CD4-positive, alpha-beta memory T cell (primary cell): ENCODE measurements around the gene PLSCR1. TPM values are rescaled to one million over a fixed set of nuclear protein-coding genes. Genes with fewer than 3 reads are reported as not detected.

ENCODE experiments used
- CTCF ChIA-PET: fragments of 350-600 bp; sonication (Branson Sonifier 250); formaldehyde crosslinking; loops from one replicate; lab custom pipeline; 2021; ENCODE audit warnings: inconsistent platforms; ENCODE audit not compliant: partially characterized antibody; lab: Charles Lee
- POLR2A ChIA-PET: fragments of 350-600 bp; sonication (Branson Sonifier 250); formaldehyde crosslinking; loops from one replicate; lab custom pipeline; 2021; ENCODE audit not compliant: partially characterized antibody; lab: Charles Lee
- DNase-seq, 5 donors: peaks; one replicate each; pipeline versions ENCODE4 v3.0.0 to v3.0.0-alpha.2; 2020 to 2022; ENCODE audit warnings: mixed read lengths in 1 of 5
- H3K27ac ChIP-seq: one replicate; pipeline ENCODE4 v1.7.0; 2013; ENCODE audit warnings: low read depth, low read length
- H3K27me3 ChIP-seq: 2 replicates; pipeline ENCODE4 v1.7.0; 2013; ENCODE audit warnings: mild to moderate bottlenecking, low read length, moderate library complexity; ENCODE audit not compliant: insufficient read depth
- H3K36me3 ChIP-seq: 2 replicates; pipeline ENCODE4 v1.7.0; 2013; ENCODE audit warnings: mild to moderate bottlenecking, low read length, moderate library complexity; ENCODE audit not compliant: insufficient read depth
- H3K4me1 ChIP-seq: 2 replicates; pipeline ENCODE4 v1.7.0; 2013; ENCODE audit warnings: mild to moderate bottlenecking, low read length, moderate library complexity; ENCODE audit not compliant: insufficient read depth
- H3K4me3 ChIP-seq, 2 donors: one replicate each; pipeline ENCODE4 v1.7.0; 2013; ENCODE audit warnings: low read length in 2 of 2, mild to moderate bottlenecking in 1 of 2
- H3K9me3 ChIP-seq, 2 donors: one replicate each; pipeline ENCODE4 v1.7.0; 2013; ENCODE audit warnings: low read length in 2 of 2, control low read depth in 1 of 2; ENCODE audit not compliant: control insufficient read depth in 1 of 2
- H3K27ac Mint-ChIP-seq, 7 donors: one replicate each; pipeline ENCODE4 v1.8.0; 2020 to 2021; ENCODE audit warnings: mixed read lengths in 7 of 7, mild to moderate bottlenecking in 6 of 7, inconsistent platforms in 3 of 7, moderate library complexity in 3 of 7
- H3K27me3 Mint-ChIP-seq, 2 donors: one replicate each; pipeline ENCODE4 v1.8.0; 2020 to 2021; ENCODE audit warnings: mixed read lengths in 2 of 2
- H3K36me3 Mint-ChIP-seq, 2 donors: one replicate each; pipeline ENCODE4 v1.8.0; 2020 to 2021; ENCODE audit warnings: mixed read lengths in 2 of 2, inconsistent platforms in 1 of 2, mild to moderate bottlenecking in 1 of 2
- H3K4me1 Mint-ChIP-seq, 4 donors: one replicate each; pipeline ENCODE4 v1.8.0; 2020 to 2021; ENCODE audit warnings: mixed read lengths in 4 of 4, mild to moderate bottlenecking in 1 of 4
- H3K4me3 Mint-ChIP-seq, 8 donors: one replicate each; pipeline ENCODE4 v1.8.0; 2020 to 2021; ENCODE audit warnings: mixed read lengths in 8 of 8, mild to moderate bottlenecking in 7 of 8, moderate library complexity in 6 of 8, inconsistent platforms in 3 of 8
- H3K9me3 Mint-ChIP-seq, 8 donors: one replicate each; pipeline ENCODE4 v1.8.0; 2020 to 2021; ENCODE audit warnings: mixed read lengths in 8 of 8, mild to moderate bottlenecking in 5 of 8, inconsistent platforms in 3 of 8, moderate library complexity in 1 of 8
- intact Hi-C: fragments of 100-400 bp; cut with micrococcal nuclease; formaldehyde crosslinking; loops from one replicate; pipeline ENCODE4 v1.15.1; 2023
- polyA plus RNA-seq, 2 donors: library from polyadenylated mRNA; unstranded; fragments of 300-500 nt; fragmentation: Illumina TruSeq; gene quantifications; one replicate each; pipeline ENCODE4 v1.2.3, GENCODE V29; 2021
- total RNA-seq, 2 experiments: library from RNA; stranded (reverse); gene quantifications; one replicate each; pipeline ENCODE4 v1.2.3, GENCODE V29; 2021

Gene PLSCR1
- total and polyA plus RNA-seq, 4 experiments from 2014 or later: 24.9 to 34.2 (median 24.9) TPM

GRCh38 chr3:146519810-146520209 is 24.6 kb downstream of the PLSCR1 start:
- Mint-ChIP-seq H3K9me3 (no peaks in the 10 kb centered on the region), H3K27ac (no peak overlapping the region), H3K4me3 (no peak overlapping the region), H3K27me3 (no peaks in the 10 kb centered on the region), H3K36me3 (peaks cover 25 to 40% of the 10 kb centered on the region in 2 donors), H3K4me1 (no peaks in the 10 kb centered on the region)
- Histone ChIP-seq H3K9me3 (no peaks in the 10 kb centered on the region), H3K27me3 (no peaks in the 10 kb centered on the region), H3K4me1 (no peaks in the 10 kb centered on the region), H3K4me3 (no peak overlapping the region), H3K36me3 (no peaks in the 10 kb centered on the region), H3K27ac (no peak overlapping the region)
- DNase-seq: no peak
- ChIA-PET POLR2A (no interaction called here), CTCF (no interaction called here)
- intact Hi-C loops: no loop called here

GRCh38 chr3:146517684-146518435 is 26.5 kb downstream of the PLSCR1 start:
- no peaks in the 10 kb centered on the region for H3K27me3 ChIP-seq
- intact Hi-C loops: no loop called here
- H3K27me3 Mint-ChIP-seq: no peaks in the 10 kb centered on the region
- no peak overlapping the region for H3K27ac Mint-ChIP-seq
- ChIA-PET POLR2A (no interaction called here), CTCF (no interaction called here)
- no peaks in the 10 kb centered on the region for H3K9me3 Mint-ChIP-seq
- H3K4me3 Mint-ChIP-seq: no peak overlapping the region
- no peaks in the 10 kb centered on the region for H3K36me3 ChIP-seq
- peaks cover 20 to 47% of the 10 kb centered on the region in 2 donors for H3K36me3 Mint-ChIP-seq
- peaks cover 0 to 14% (median 8%) of the 10 kb centered on the region in 4 donors for H3K4me1 Mint-ChIP-seq
- no peak overlapping the region for H3K27ac ChIP-seq
- H3K9me3 ChIP-seq: no peaks in the 10 kb centered on the region
- no peaks in the 10 kb centered on the region for H3K4me1 ChIP-seq
- H3K4me3 ChIP-seq: no peak overlapping the region
- DNase-seq: no peak

- H3K36me3 Mint-ChIP-seq: peaks cover 9 to 36% of the 10 kb centered on the region in 2 donors
- CTCF ChIA-PET: no interaction called here
- H3K4me1 Mint-ChIP-seq: peaks cover 0 to 14% (median 10%) of the 10 kb centered on the region in 4 donors
- DNase-seq: no peak
- no peaks in the 10 kb centered on the region for H3K4me1 ChIP-seq
- no peaks in the 10 kb centered on the region for H3K9me3 ChIP-seq
- H3K27me3 Mint-ChIP-seq: no peaks in the 10 kb centered on the region
- intact Hi-C loops: no loop called here
- no peak overlapping the region for H3K4me3 ChIP-seq
- H3K9me3 Mint-ChIP-seq: no peaks in the 10 kb centered on the region
- H3K4me3 Mint-ChIP-seq: no peak overlapping the region
- no peaks in the 10 kb centered on the region for H3K27me3 ChIP-seq
- no peaks in the 10 kb centered on the region for H3K36me3 ChIP-seq
- H3K27ac ChIP-seq: no peak overlapping the region
- H3K27ac Mint-ChIP-seq: peak overlapping the region in 3 of 7 donors; percentile 33 to 59 (median 40)
- POLR2A ChIA-PET: no interaction called here
Measured at GRCh38 chr3:146513386-146514051, 30.9 kb downstream of the PLSCR1 start.

- Mint-ChIP-seq H3K9me3 (peaks cover 0 to 1% (median 0%) of the 10 kb centered on the region in 8 donors), H3K27me3 (no peaks in the 10 kb centered on the region), H3K4me1 (peaks cover 0 to 14% (median 10%) of the 10 kb centered on the region in 4 donors), H3K4me3 (no peak overlapping the region), H3K36me3 (peaks cover 8 to 40% of the 10 kb centered on the region in 2 donors), H3K27ac (no peak overlapping the region)
- Histone ChIP-seq H3K4me1 (no peaks in the 10 kb centered on the region), H3K9me3 (no peaks in the 10 kb centered on the region), H3K27me3 (no peaks in the 10 kb centered on the region), H3K36me3 (no peaks in the 10 kb centered on the region), H3K4me3 (no peak overlapping the region), H3K27ac (no peak overlapping the region)
- intact Hi-C loops: no loop called here
- CTCF ChIA-PET: no interaction called here
- DNase-seq: no peak
- POLR2A ChIA-PET: no interaction called here
Measured at GRCh38 chr3:146511402-146512134, 32.8 kb downstream of the PLSCR1 start.

GRCh38 chr3:146507331-146508120 is 36.9 kb downstream of the PLSCR1 start:
- H3K27me3 ChIP-seq: no peaks in the 10 kb centered on the region
- no peak for DNase-seq
- no peak overlapping the region for H3K27ac ChIP-seq
- H3K4me1 ChIP-seq: no peaks in the 10 kb centered on the region
- peaks cover 0 to 6% (median 0%) of the 10 kb centered on the region in 4 donors for H3K4me1 Mint-ChIP-seq
- H3K36me3 ChIP-seq: no peaks in the 10 kb centered on the region
- no peak overlapping the region for H3K27ac Mint-ChIP-seq
- no peak overlapping the region for H3K4me3 ChIP-seq
- H3K36me3 Mint-ChIP-seq: peaks cover 0 to 16% of the 10 kb centered on the region in 2 donors
- ChIA-PET POLR2A (no interaction called here), CTCF (no interaction called here)
- H3K9me3 ChIP-seq: no peaks in the 10 kb centered on the region
- intact Hi-C loops: no loop called here
- H3K27me3 Mint-ChIP-seq: no peaks in the 10 kb centered on the region
- H3K4me3 Mint-ChIP-seq: no peak overlapping the region
- peaks cover 0 to 1% (median 0%) of the 10 kb centered on the region in 8 donors for H3K9me3 Mint-ChIP-seq

- no peak overlapping the region for H3K27ac Mint-ChIP-seq
- intact Hi-C loops: no loop called here
- ChIA-PET POLR2A (no interaction called here), CTCF (no interaction called here)
- peaks cover 0 to 3% (median 0%) of the 10 kb centered on the region in 4 donors for H3K4me1 Mint-ChIP-seq
- H3K4me3 Mint-ChIP-seq: no peak overlapping the region
- H3K27me3 Mint-ChIP-seq: no peaks in the 10 kb centered on the region
- H3K36me3 Mint-ChIP-seq: peaks cover 0 to 4% of the 10 kb centered on the region in 2 donors
- Histone ChIP-seq H3K36me3 (no peaks in the 10 kb centered on the region), H3K4me3 (no peak overlapping the region), H3K4me1 (no peaks in the 10 kb centered on the region), H3K27me3 (no peaks in the 10 kb centered on the region), H3K27ac (no peak overlapping the region), H3K9me3 (no peaks in the 10 kb centered on the region)
- no peak for DNase-seq
- H3K9me3 Mint-ChIP-seq: peaks cover 0 to 1% (median 0%) of the 10 kb centered on the region in 8 donors
Measured at GRCh38 chr3:146505516-146505915, 38.9 kb downstream of the PLSCR1 start.
